Measurements from ENCODE around the gene RGS3.

The RGS3 gene

GRCh38 chr9:113596616-113597320, 133.2 kb downstream of the RGS3 start:
- H3K4me1 ChIP-seq (ENCODE audit: low read length) = peaks cover 45% of the 10 kb centered on the region

GRCh38 chr9:113597390-113598241, 134.1 kb downstream of the RGS3 start:
- H3K27me3 ChIP-seq (ENCODE audit: low read depth, low read length) = no peaks in the 10 kb centered on the region
- H3K4me1 ChIP-seq (ENCODE audit: low read length) = peaks cover 45% of the 10 kb centered on the region
- peaks cover 37% of the 10 kb centered on the region for H3K36me3 ChIP-seq (replicated peaks; ENCODE audit: low read depth, low read length)
- peaks cover 20% of the 10 kb centered on the region for H3K79me2 ChIP-seq (ENCODE audit: low read length)
- H3K9ac ChIP-seq (ENCODE audit: low read length) = no peak overlapping the region
- no peaks in the 10 kb centered on the region for H3K9me3 ChIP-seq (ENCODE audit: insufficient read depth, low read length)
- H3K4me2 ChIP-seq (ENCODE audit: low read length) = no peak overlapping the region
- H3K27ac ChIP-seq (ENCODE audit: low read length) = no peak overlapping the region
- H4K20me1 ChIP-seq (ENCODE audit: insufficient read depth, low read length) = no peaks in the 10 kb centered on the region
- TF ChIP-seq EZH2phosphoT487 (IDR thresholded peaks at IDR 0.05; ENCODE audit: low read depth) = no peak
- TF ChIP-seq, protein P1, sequence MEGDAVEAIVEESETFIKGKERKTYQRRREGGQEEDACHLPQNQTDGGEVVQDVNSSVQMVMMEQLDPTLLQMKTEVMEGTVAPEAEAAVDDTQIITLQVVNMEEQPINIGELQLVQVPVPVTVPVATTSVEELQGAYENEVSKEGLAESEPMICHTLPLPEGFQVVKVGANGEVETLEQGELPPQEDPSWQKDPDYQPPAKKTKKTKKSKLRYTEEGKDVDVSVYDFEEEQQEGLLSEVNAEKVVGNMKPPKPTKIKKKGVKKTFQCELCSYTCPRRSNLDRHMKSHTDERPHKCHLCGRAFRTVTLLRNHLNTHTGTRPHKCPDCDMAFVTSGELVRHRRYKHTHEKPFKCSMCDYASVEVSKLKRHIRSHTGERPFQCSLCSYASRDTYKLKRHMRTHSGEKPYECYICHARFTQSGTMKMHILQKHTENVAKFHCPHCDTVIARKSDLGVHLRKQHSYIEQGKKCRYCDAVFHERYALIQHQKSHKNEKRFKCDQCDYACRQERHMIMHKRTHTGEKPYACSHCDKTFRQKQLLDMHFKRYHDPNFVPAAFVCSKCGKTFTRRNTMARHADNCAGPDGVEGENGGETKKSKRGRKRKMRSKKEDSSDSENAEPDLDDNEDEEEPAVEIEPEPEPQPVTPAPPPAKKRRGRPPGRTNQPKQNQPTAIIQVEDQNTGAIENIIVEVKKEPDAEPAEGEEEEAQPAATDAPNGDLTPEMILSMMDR (IDR thresholded peaks at IDR 0.05; ENCODE audit: low read depth, low read length) = no peak
- no peak overlapping the region for H3K4me3 ChIP-seq (ENCODE audit: low read length)
- H2AFZ ChIP-seq (ENCODE audit: low read depth, low read length) = no peak overlapping the region

More at GRCh38 chr9:113596616-113597320, 133.2 kb downstream of the RGS3 start:
- Histone ChIP-seq H3K79me2 (ENCODE audit: low read length) (peaks cover 20% of the 10 kb centered on the region), H4K20me1 (ENCODE audit: insufficient read depth, low read length) (no peaks in the 10 kb centered on the region), H2AFZ (ENCODE audit: low read depth, low read length) (no peak overlapping the region), H3K4me2 (ENCODE audit: low read length) (no peak overlapping the region), H3K9me3 (ENCODE audit: insufficient read depth, low read length) (no peaks in the 10 kb centered on the region), H3K27me3 (ENCODE audit: low read depth, low read length) (no peaks in the 10 kb centered on the region), H3K27ac (ENCODE audit: low read length) (no peak overlapping the region), H3K9ac (ENCODE audit: low read length) (no peak overlapping the region), H3K36me3 (replicated peaks; ENCODE audit: low read depth, low read length) (peaks cover 37% of the 10 kb centered on the region), H3K4me3 (ENCODE audit: low read length) (no peak overlapping the region)
- no peak for TF ChIP-seq EZH2phosphoT487 (IDR thresholded peaks at IDR 0.05; ENCODE audit: low read depth)
- TF ChIP-seq, protein P1 (IDR thresholded peaks at IDR 0.05; ENCODE audit: low read depth, low read length) = no peak

DNA sequence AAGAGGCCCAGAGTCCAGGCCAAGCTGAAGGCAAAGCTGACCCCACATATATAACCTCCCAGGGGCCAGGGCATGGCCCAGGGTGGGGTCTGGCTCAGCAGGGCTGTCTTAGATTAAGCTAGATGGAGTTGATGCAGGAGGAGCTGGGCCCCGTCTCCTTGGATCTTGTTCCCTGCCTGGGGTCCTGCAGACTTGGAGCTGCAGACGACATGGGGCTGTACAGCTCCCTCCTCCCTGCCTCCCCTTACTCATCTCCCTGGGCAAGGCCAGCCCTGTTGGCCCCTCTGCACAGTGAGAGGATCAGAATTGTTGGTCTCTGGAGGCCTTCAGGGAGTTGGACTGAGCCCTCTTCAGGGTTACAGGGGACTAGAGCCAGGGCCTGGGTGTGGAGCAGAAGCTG, 134.9 kb downstream of the RGS3 start:
- Histone ChIP-seq H2AFZ (ENCODE audit: low read depth, low read length) (no peak overlapping the region), H3K79me2 (ENCODE audit: low read length) (peaks cover 20% of the 10 kb centered on the region), H3K4me3 (ENCODE audit: low read length) (no peak overlapping the region), H4K20me1 (ENCODE audit: insufficient read depth, low read length) (no peaks in the 10 kb centered on the region), H3K9ac (ENCODE audit: low read length) (no peak overlapping the region), H3K27ac (ENCODE audit: low read length) (no peak overlapping the region), H3K9me3 (ENCODE audit: insufficient read depth, low read length) (no peaks in the 10 kb centered on the region), H3K4me2 (ENCODE audit: low read length) (no peak overlapping the region), H3K27me3 (ENCODE audit: low read depth, low read length) (no peaks in the 10 kb centered on the region), H3K36me3 (replicated peaks; ENCODE audit: low read depth, low read length) (peaks cover 37% of the 10 kb centered on the region), H3K4me1 (ENCODE audit: low read length) (peaks cover 45% of the 10 kb centered on the region)
- TF ChIP-seq EZH2phosphoT487 (IDR thresholded peaks at IDR 0.05; ENCODE audit: low read depth) = no peak
- TF ChIP-seq, protein P1 (IDR thresholded peaks at IDR 0.05; ENCODE audit: low read depth, low read length) = no peak

GRCh38 chr9:113598883-113599282, 135.4 kb downstream of the RGS3 start:
- Histone ChIP-seq H3K79me2 (ENCODE audit: low read length) (peaks cover 19% of the 10 kb centered on the region), H3K9me3 (ENCODE audit: insufficient read depth, low read length) (no peaks in the 10 kb centered on the region), H3K4me3 (ENCODE audit: low read length) (no peak overlapping the region), H3K27me3 (ENCODE audit: low read depth, low read length) (no peaks in the 10 kb centered on the region), H3K36me3 (replicated peaks; ENCODE audit: low read depth, low read length) (peaks cover 37% of the 10 kb centered on the region), H3K4me1 (ENCODE audit: low read length) (peaks cover 44% of the 10 kb centered on the region), H4K20me1 (ENCODE audit: insufficient read depth, low read length) (no peaks in the 10 kb centered on the region), H3K9ac (ENCODE audit: low read length) (no peak overlapping the region), H3K4me2 (ENCODE audit: low read length) (no peak overlapping the region), H3K27ac (ENCODE audit: low read length) (no peak overlapping the region), H2AFZ (ENCODE audit: low read depth, low read length) (no peak overlapping the region)
- TF ChIP-seq EZH2phosphoT487 (IDR thresholded peaks at IDR 0.05; ENCODE audit: low read depth) = no peak
- TF ChIP-seq, protein P1 (IDR thresholded peaks at IDR 0.05; ENCODE audit: low read depth, low read length) = no peak

Data from OCI-LY3 (cell line).